K562 (cell line): Measurements from ENCODE around the gene MSRB2. TPM values are rescaled to one million over a fixed set of nuclear protein-coding genes. Genes with fewer than 3 reads are reported as not detected.
"Not testable (repeated sequence)": the region's sequence is repeated elsewhere in the genome, so short reads cannot be mapped to it uniquely, and the experiment has no call there.

ENCODE experiments used
- ATAC-seq: fragments of 200-7000 bp; cut with Tn5 transposase; 3 replicates; pipeline ENCODE4 v1.9.1; 2020; ENCODE audit warnings: moderate library complexity
- BruUV-seq: library from RNA; stranded (reverse); fragments of 400-500 nt; replicated peaks from 2 replicates; lab custom pipeline; 2021; lab: Mats Ljungman, UMichigan
- CTCF ChIA-PET: fragments of 300-600 bp; formaldehyde crosslinking; extraction: SDS; loops from one replicate; lab custom pipeline; 2021; ENCODE audit warnings: low intra/inter-chr PET ratio; lab: Yijun Ruan, JAX
- POLR2A ChIA-PET: fragments of 300-600, 350-650 bp; sonication (Branson Sonifier 250); formaldehyde crosslinking; extraction: SDS; loops from one replicate; lab custom pipeline; 2021; ENCODE audit warnings: antibody characterized with exemption, inconsistent platforms; lab: Yijun Ruan, JAX
- DNase-seq, 4 experiments: peaks; one replicate each; pipeline versions ENCODE4 v3.0.0 to v3.0.0-alpha.2; 2011 to 2018; ENCODE audit warnings: low spot score in 3 of 4, mixed read lengths in 3 of 4; ENCODE audit errors: extremely low read depth in 1 of 4
- FAIRE-seq: peaks from 2 replicates; lab custom pipeline; 2011; peaks lifted over from hg19 to GRCh38; lab: Jason Lieb, UNC
- H2AFZ ChIP-seq: 2 replicates; pipeline ENCODE4 v1.6.0; 2011; ENCODE audit warnings: low read depth, low read length, control low read depth, inconsistent platforms
- H3K27ac ChIP-seq: fragments of 200-600 bp; 3 replicates; pipeline ENCODE4 v1.8.0; 2011; ENCODE audit warnings: low read depth, mild to moderate bottlenecking, control low read depth, inconsistent platforms, low read length, moderate library complexity, mixed read lengths; ENCODE audit errors: extremely low read depth
- H3K27me3 ChIP-seq, 2 experiments: fragments of 300-600 bp in 1 of 2; 2 replicates in 1 of 2; 3 replicates in 1 of 2; pipeline versions ENCODE4 v1.6.0 to v1.8.0; 2011; ENCODE audit warnings: inconsistent platforms in 2 of 2, low read length in 2 of 2, mild to moderate bottlenecking in 1 of 2, mixed read lengths in 1 of 2, moderate library complexity in 1 of 2; ENCODE audit not compliant: control insufficient read depth in 2 of 2, insufficient read depth in 2 of 2
- H3K36me3 ChIP-seq: fragments of 300-600 bp; 3 replicates; pipeline ENCODE4 v1.8.0; 2011; ENCODE audit warnings: mild to moderate bottlenecking, low read length, inconsistent platforms; ENCODE audit not compliant: control insufficient read depth, insufficient read depth
- H3K4me1 ChIP-seq, 2 experiments: fragments of 200-600 bp in 1 of 2; replicated peaks in 1 of 2; 2 replicates in 1 of 2; 3 replicates in 1 of 2; pipeline versions ENCODE4 v1.5.1 to v1.8.0; 2011; ENCODE audit warnings: inconsistent platforms in 2 of 2, low read length in 2 of 2, mild to moderate bottlenecking in 1 of 2, mixed read lengths in 1 of 2, moderate library complexity in 1 of 2; ENCODE audit not compliant: control insufficient read depth in 2 of 2, insufficient read depth in 2 of 2
- H3K4me2 ChIP-seq: 2 replicates; pipeline ENCODE4 v1.6.1; 2011; ENCODE audit warnings: low read length, control low read depth, inconsistent platforms, mixed read lengths; ENCODE audit not compliant: insufficient read depth
- H3K4me3 ChIP-seq: fragments of 200-600 bp; sonication (generic), shearing (Covaris generic); 2 replicates; pipeline ENCODE4 v1.5.1; 2016; ENCODE audit warnings: control low read depth, inconsistent platforms
- H3K79me2 ChIP-seq: fragments of 200-600 bp; 3 replicates; pipeline ENCODE4 v1.8.0; 2011; ENCODE audit warnings: low read length, inconsistent platforms; ENCODE audit not compliant: control insufficient read depth, insufficient read depth
- H3K9ac ChIP-seq, 2 experiments: 2 replicates each; pipeline versions ENCODE4 v1.6.0 to v1.6.1; 2011; ENCODE audit warnings: low read depth in 2 of 2, low read length in 2 of 2, control low read depth in 1 of 2, inconsistent platforms in 1 of 2, mild to moderate bottlenecking in 1 of 2, mixed read lengths in 1 of 2; ENCODE audit not compliant: insufficient read depth in 1 of 2
- H3K9me1 ChIP-seq: one replicate; pipeline ENCODE4 v1.6.0; 2011; ENCODE audit warnings: inconsistent platforms, mild to moderate bottlenecking, low read length, moderate library complexity; ENCODE audit not compliant: control insufficient read depth, insufficient read depth
- H3K9me3 ChIP-seq: replicated peaks from 2 replicates; pipeline ENCODE4 v1.5.1; 2011; ENCODE audit warnings: low read depth, low read length, inconsistent platforms; ENCODE audit not compliant: control insufficient read depth, insufficient read depth
- H4K20me1 ChIP-seq: replicated peaks from 2 replicates; pipeline ENCODE4 v1.6.1; 2011; ENCODE audit warnings: low read length, inconsistent platforms, mixed read lengths; ENCODE audit not compliant: control insufficient read depth, insufficient read depth
- DPF2 ChIP-seq: fragments of 450-650 bp; IDR thresholded peaks from 2 replicates; pipeline ENCODE4 v1.6.1; 2016
- MED1 ChIP-seq: sonication (generic); formaldehyde crosslinking; IDR thresholded peaks from 2 replicates; pipeline ENCODE4 v1.8.1; 2023; ENCODE audit warnings: missing genetic modification reagents, borderline replicate concordance
- MYNN ChIP-seq, 2 experiments: sonication (generic); formaldehyde crosslinking in 1 of 2; IDR thresholded peaks; 2 replicates each; pipeline versions ENCODE4 v1.5.0 to v1.6.1; 2016 to 2020; ENCODE audit warnings: antibody characterized with exemption in 1 of 2, missing genetic modification reagents in 1 of 2
- WGBS: fragments of 100-300 bp; shearing (Covaris generic); methylation state at CpG from one replicate; pipeline ENCODE4 v1.1.6; 2016; ENCODE audit warnings: low coverage, mixed read lengths; ENCODE audit not compliant: insufficient coverage; ENCODE audit errors: missing lambda C conversion rate; 5-methylcytosine and 5-hydroxymethylcytosine counted together
- in situ Hi-C: fragments of 300-500 bp; cut with MboI; formaldehyde crosslinking; loops from 4 replicates; pipeline ENCODE4 v1.15.0; 2018; ENCODE audit warnings: inconsistent platforms, mixed read lengths
- intact Hi-C: fragments of 100-400 bp; cut with micrococcal nuclease; formaldehyde crosslinking; loops from 2 replicates; pipeline ENCODE4 v1.14.2; 2022
- polyA plus RNA-seq, 8 experiments: library from polyadenylated mRNA; depleted of rRNA in 4 of 8; stranded (reverse) in 5 of 8; unstranded in 3 of 8; fragments of >200 nt; fragmentation: Nextera tagmentation in 2 of 8; fragmentation: Illumina TruSeq in 1 of 8; extraction: Ambion mirVana in 2 of 8; extraction: Trizol in 1 of 8; gene quantifications; 2 replicates each; pipeline versions ENCODE4 v1.2.1 to v1.2.3, GENCODE V29; 2011 to 2014; ENCODE audit warnings: inconsistent platforms in 1 of 8, missing spikeins in 1 of 8
- total RNA-seq, 7 experiments: library from RNA; depleted of rRNA in 6 of 7; stranded (reverse); fragments of >200 nt in 6 of 7; fragmentation: Illumina TruSeq in 2 of 7; extraction: Trizol in 2 of 7; gene quantifications; 2 replicates each; pipeline versions ENCODE4 v1.2.1 to v1.2.3, GENCODE V29; 2011 to 2021; ENCODE audit warnings: low replicate concordance in 1 of 7
- TF ChIP-seq, protein P1 (sequence below): sonication (generic); formaldehyde crosslinking; IDR thresholded peaks from 2 replicates; pipeline ENCODE4 v1.9.0; 2022; ENCODE audit warnings: mild to moderate bottlenecking, missing genetic modification reagents

MSRB2 gene
- total and polyA plus RNA-seq, 9 of the 15 experiments (the other 6 are each of a cell fraction or from before 2014, with no cell fraction given), result 1.5 to 22.3 (median 5.9) TPM

DNA sequence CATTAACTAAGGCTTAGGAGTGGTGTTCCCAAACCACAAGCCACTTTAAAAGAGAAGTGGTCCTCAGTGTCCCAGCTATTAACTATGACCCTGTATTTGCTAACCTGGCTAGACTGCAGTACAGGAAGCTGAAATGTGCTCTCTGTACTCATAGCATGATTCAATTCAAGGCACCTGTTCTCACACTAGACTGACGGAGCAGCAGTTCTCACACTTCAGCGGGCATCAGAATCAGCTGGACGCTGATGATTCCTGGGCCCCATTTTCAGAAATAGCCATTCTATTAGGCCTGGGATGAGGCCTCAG lies 24.5 kb upstream of the MSRB2 start (continued):
- TF ChIP-seq, protein P1, sequence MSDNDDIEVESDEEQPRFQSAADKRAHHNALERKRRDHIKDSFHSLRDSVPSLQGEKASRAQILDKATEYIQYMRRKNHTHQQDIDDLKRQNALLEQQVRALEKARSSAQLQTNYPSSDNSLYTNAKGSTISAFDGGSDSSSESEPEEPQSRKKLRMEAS (CRISPR knock-in tag), result no peak
- TF ChIP-seq, all 486 proteins: peak for 0

DNA sequence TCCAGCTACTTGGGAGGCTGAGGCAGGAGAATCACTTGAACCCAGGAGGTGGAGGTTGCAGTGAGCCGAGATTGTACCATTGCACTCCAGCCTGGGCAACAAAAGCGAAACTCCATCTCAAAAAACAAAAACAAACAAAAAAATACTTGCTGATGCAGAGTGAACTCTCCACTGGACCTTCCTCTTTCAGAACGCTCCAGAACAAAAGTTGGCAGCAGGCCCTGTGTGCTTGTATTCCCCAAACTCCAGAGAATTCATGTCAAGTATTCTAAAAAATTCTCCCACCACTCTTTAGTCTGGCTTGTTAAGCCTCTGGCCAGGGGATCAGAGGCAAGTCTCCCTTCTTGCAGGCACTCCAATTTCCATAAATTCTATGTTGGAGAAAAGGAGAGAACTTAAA lies 22.8 kb upstream of the MSRB2 start:
- H3K79me2 ChIP-seq, H3K4me3 ChIP-seq, ATAC-seq, BruUV-seq, H3K4me1 ChIP-seq, H3K9me1 ChIP-seq, CTCF ChIA-PET, H2AFZ ChIP-seq, H3K36me3 ChIP-seq, FAIRE-seq, in situ Hi-C loops, DNase-seq, H3K4me2 ChIP-seq, H4K20me1 ChIP-seq, H3K27me3 ChIP-seq, H3K9ac ChIP-seq, intact Hi-C loops, H3K27ac ChIP-seq, H3K9me3 ChIP-seq: not testable (repeated sequence)
- POLR2A ChIA-PET, result interaction anchor here (0.6 kb wide), 2 partner anchors 17 to 548 kb away, joined by 3 read pairs; no protein-coding TSS in a partner anchor
- WGBS, result 58% methylated on average over 2 of the region's 3 CpGs

DNA sequence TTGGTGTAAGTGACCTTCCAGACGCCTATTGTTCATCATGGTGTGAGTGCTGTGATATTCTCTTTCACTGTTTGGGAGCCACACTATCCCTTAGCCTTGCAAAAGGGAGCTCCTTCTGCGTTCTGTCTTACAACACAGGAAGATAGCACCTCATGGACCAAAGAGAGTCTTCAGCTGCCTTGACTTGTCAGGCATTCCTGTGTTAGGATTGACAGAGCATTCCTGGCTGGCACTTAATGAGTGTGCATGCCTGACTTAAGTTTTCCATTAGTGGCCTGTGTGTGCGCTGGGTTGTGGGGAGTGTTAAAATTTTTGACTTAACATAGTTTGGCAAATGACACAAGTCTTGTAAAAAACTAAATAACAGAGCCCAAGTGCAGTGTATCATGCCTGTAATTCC lies 21.9 kb upstream of the MSRB2 start:
- no peaks in the 10 kb centered on the region for H3K36me3 ChIP-seq
- no peak overlapping the region for H3K27ac ChIP-seq
- intact Hi-C loops, result no loop called here
- H3K4me1 ChIP-seq, result no peaks in the 10 kb centered on the region
- no peak overlapping the region for H3K4me3 ChIP-seq
- TF ChIP-seq MED1 (no peak), DPF2 (no peak), MYNN (IDR thresholded peaks at IDR 0.05) (no peak), MYNN (CRISPR knock-in tag; IDR thresholded peaks at IDR 0.05) (no peak)
- no peak for DNase-seq
- ChIA-PET CTCF (no interaction called here), POLR2A (interaction anchor here (0.6 kb wide), 2 partner anchors 24 to 549 kb away, joined by 3 read pairs; no protein-coding TSS in a partner anchor)
- no TSS peak for BruUV-seq
- H3K4me2 ChIP-seq, result no peak overlapping the region
- in situ Hi-C loops, result no loop called here
- H3K9me1 ChIP-seq, result no peaks in the 10 kb centered on the region
- no peaks in the 10 kb centered on the region for H3K79me2 ChIP-seq
- no peak overlapping the region for H2AFZ ChIP-seq
- no peaks in the 10 kb centered on the region for H3K9me3 ChIP-seq
- H4K20me1 ChIP-seq, result no peaks in the 10 kb centered on the region
- 35% methylated on average over 3 of the region's 3 CpGs for WGBS
- no peaks in the 10 kb centered on the region for H3K27me3 ChIP-seq
- ATAC-seq, result no peak
- no peak overlapping the region for H3K9ac ChIP-seq
- FAIRE-seq, result no peak
